CD4-positive, alpha-beta T cell treated with Interferon alpha-2 for 1 hour (primary cell): Measurements from ENCODE around the gene CELF2.
A peak's percentile ranks its signal among the peaks of the same experiment; 100 is the strongest.
"Not testable (repeated sequence)": the region's sequence is repeated elsewhere in the genome, so short reads cannot be mapped to it uniquely, and the experiment has no call there.

Source experiments
- DNase-seq, 2 donors: peaks; one replicate each; pipeline ENCODE4 v3.0.0-alpha.2; 2020 to 2022

The CELF2 gene

GRCh38 chr10:11335167-11335652 is 317.5 kb downstream of the CELF2 start:
- DNase-seq = peak in 1 of 2 donors; percentile 14

- no peak for DNase-seq
Observed at GRCh38 chr10:11335881-11336430, 318.3 kb downstream of the CELF2 start.

GRCh38 chr10:11336722-11337162 is 319.1 kb downstream of the CELF2 start:
- no peak for DNase-seq

GRCh38 chr10:11337516-11337915 is 319.8 kb downstream of the CELF2 start:
- DNase-seq = peak in 1 of 2 donors; percentile 23

GRCh38 chr10:11338160-11338844 is 320.6 kb downstream of the CELF2 start:
- DNase-seq = no peak

- DNase-seq = no peak
Observed at GRCh38 chr10:11339013-11339412, 321.3 kb downstream of the CELF2 start.

GRCh38 chr10:11339660-11340059 is 322.0 kb downstream of the CELF2 start:
- no peak for DNase-seq

- DNase-seq = no peak
Observed at GRCh38 chr10:11341283-11341960, 323.8 kb downstream of the CELF2 start.

- DNase-seq = no peak
Observed at GRCh38 chr10:11344081-11344480, 326.4 kb downstream of the CELF2 start.

- DNase-seq = no peak
Observed at GRCh38 chr10:11344550-11344949, 326.9 kb downstream of the CELF2 start.

- DNase-seq = peak in 1 of 2 donors; percentile 51
Observed at GRCh38 chr10:11345224-11346054, 327.8 kb downstream of the CELF2 start.

- not testable (repeated sequence) for DNase-seq
Observed at GRCh38 chr10:11347580-11347979, 329.9 kb downstream of the CELF2 start.

- DNase-seq = no peak
Observed at GRCh38 chr10:11351801-11352200, 334.1 kb downstream of the CELF2 start.

GRCh38 chr10:11353006-11353896 is 335.6 kb downstream of the CELF2 start:
- no peak for DNase-seq

- DNase-seq = no peak
Observed at GRCh38 chr10:11354823-11355222, 337.2 kb downstream of the CELF2 start.

GRCh38 chr10:11355592-11355991 is 337.9 kb downstream of the CELF2 start:
- no peak for DNase-seq

- DNase-seq = no peak
Observed at GRCh38 chr10:11357439-11357838, 339.8 kb downstream of the CELF2 start.

- no peak for DNase-seq
Observed at GRCh38 chr10:11358011-11358410, 340.3 kb downstream of the CELF2 start.

GRCh38 chr10:11358923-11359575 is 341.4 kb downstream of the CELF2 start:
- DNase-seq = no peak

- no peak for DNase-seq
Observed at GRCh38 chr10:11359869-11360268, 342.2 kb downstream of the CELF2 start.

- no peak for DNase-seq
Observed at GRCh38 chr10:11363497-11363896, 345.8 kb downstream of the CELF2 start.
